ENCODE measurements around the gene ABCC6. TPM values are rescaled to one million over a fixed set of nuclear protein-coding genes. Genes with fewer than 3 reads are reported as not detected.

ABCC6 gene
- total and polyA plus RNA-seq, 2 of the 13 experiments (the other 11 are each of a cell fraction or from before 2014, with no cell fraction given), result 82.4 to 105 TPM

DNA sequence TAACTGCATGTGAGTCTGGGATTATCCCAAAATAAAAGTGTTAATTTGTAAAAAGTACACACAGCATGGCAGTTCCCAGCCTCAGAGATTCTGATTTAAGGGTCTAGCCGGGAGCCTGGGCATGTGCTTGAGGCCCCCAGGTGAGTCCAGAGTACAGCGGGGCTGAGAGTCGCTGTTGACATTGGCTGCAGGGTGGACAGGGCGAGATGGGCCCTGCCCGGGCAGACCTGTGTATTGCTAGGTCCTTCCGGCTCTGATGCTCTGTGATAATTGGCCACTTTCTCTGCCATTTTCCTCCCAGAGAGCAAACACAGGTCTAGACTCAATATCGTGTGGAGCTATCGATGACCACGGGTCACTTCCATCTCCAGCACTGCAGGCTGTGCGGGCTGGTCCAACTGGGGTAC lies 73.6 kb downstream of the ABCC6 start (continued):
- TF ChIP-seq, protein P1, sequence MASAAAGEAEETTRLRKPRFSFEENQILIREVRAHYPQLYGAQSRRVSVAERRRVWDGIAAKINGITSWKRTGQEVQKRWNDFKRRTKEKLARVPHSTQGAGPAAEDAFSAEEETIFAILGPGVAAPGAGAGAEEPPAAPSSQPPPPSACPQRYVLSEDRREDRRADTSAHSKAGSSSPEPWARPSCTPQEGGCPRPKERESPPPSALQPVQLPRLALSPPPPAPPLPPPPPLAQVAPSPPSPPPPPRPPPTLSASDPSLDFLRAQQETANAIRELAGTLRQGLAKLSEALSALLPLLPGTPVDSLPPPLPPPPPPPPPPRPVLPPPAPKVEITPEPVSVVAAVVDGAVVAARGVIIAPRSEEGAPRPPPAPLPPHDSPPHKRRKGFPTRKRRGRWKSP (CRISPR knock-in tag; IDR thresholded peaks at IDR 0.05), result no peak; the same call in 1 of the 2 replicates
- TF ChIP-seq PCBP1 (IDR thresholded peaks at IDR 0.05; ENCODE audit: borderline replicate concordance, low read depth, low read length) (no peak), ZNF546 (CRISPR knock-in tag; conservative IDR thresholded peaks at IDR 0.05) (no peak), ZNF33A (CRISPR knock-in tag; IDR thresholded peaks at IDR 0.05; ENCODE audit: borderline replicate concordance) (no peak), ZNF570 (CRISPR knock-in tag; IDR thresholded peaks at IDR 0.05; ENCODE audit: borderline replicate concordance) (no peak), RBFOX2 (IDR thresholded peaks at IDR 0.05; ENCODE audit: low read depth, low read length) (no peak), ZNF850 (CRISPR knock-in tag; conservative IDR thresholded peaks at IDR 0.05) (no peak), MTF2 (CRISPR knock-in tag; IDR thresholded peaks at IDR 0.05; ENCODE audit: borderline replicate concordance) (no peak), ZNF136 (CRISPR knock-in tag; IDR thresholded peaks at IDR 0.05; ENCODE audit: low read depth) (no peak), ZNF616 (CRISPR knock-in tag; IDR thresholded peaks at IDR 0.05; ENCODE audit: low read depth) (no peak; the same call in 1 of the 2 replicates), PAX8 (CRISPR knock-in tag; IDR thresholded peaks at IDR 0.05; ENCODE audit: borderline replicate concordance) (no peak), JUNB (CRISPR knock-in tag; IDR thresholded peaks at IDR 0.05; ENCODE audit: borderline replicate concordance) (no peak), HOXA9 (CRISPR knock-in tag; IDR thresholded peaks at IDR 0.05; ENCODE audit: borderline replicate concordance) (no peak), KLF6 (CRISPR knock-in tag; IDR thresholded peaks at IDR 0.05) (no peak; the same call in 1 of the 2 replicates)
- TF ChIP-seq, protein P2, sequence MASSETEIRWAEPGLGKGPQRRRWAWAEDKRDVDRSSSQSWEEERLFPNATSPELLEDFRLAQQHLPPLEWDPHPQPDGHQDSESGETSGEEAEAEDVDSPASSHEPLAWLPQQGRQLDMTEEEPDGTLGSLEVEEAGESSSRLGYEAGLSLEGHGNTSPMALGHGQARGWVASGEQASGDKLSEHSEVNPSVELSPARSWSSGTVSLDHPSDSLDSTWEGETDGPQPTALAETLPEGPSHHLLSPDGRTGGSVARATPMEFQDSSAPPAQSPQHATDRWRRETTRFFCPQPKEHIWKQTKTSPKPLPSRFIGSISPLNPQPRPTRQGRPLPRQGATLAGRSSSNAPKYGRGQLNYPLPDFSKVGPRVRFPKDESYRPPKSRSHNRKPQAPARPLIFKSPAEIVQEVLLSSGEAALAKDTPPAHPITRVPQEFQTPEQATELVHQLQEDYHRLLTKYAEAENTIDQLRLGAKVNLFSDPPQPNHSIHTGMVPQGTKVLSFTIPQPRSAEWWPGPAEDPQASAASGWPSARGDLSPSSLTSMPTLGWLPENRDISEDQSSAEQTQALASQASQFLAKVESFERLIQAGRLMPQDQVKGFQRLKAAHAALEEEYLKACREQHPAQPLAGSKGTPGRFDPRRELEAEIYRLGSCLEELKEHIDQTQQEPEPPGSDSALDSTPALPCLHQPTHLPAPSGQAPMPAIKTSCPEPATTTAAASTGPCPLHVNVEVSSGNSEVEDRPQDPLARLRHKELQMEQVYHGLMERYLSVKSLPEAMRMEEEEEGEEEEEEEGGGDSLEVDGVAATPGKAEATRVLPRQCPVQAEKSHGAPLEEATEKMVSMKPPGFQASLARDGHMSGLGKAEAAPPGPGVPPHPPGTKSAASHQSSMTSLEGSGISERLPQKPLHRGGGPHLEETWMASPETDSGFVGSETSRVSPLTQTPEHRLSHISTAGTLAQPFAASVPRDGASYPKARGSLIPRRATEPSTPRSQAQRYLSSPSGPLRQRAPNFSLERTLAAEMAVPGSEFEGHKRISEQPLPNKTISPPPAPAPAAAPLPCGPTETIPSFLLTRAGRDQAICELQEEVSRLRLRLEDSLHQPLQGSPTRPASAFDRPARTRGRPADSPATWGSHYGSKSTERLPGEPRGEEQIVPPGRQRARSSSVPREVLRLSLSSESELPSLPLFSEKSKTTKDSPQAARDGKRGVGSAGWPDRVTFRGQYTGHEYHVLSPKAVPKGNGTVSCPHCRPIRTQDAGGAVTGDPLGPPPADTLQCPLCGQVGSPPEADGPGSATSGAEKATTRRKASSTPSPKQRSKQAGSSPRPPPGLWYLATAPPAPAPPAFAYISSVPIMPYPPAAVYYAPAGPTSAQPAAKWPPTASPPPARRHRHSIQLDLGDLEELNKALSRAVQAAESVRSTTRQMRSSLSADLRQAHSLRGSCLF (CRISPR knock-in tag; IDR thresholded peaks at IDR 0.05; ENCODE audit: borderline replicate concordance), result no peak
- TF ChIP-seq, protein P3, sequence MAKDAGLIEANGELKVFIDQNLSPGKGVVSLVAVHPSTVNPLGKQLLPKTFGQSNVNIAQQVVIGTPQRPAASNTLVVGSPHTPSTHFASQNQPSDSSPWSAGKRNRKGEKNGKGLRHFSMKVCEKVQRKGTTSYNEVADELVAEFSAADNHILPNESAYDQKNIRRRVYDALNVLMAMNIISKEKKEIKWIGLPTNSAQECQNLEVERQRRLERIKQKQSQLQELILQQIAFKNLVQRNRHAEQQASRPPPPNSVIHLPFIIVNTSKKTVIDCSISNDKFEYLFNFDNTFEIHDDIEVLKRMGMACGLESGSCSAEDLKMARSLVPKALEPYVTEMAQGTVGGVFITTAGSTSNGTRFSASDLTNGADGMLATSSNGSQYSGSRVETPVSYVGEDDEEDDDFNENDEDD (CRISPR knock-in tag; IDR thresholded peaks at IDR 0.05; ENCODE audit: borderline replicate concordance), result peak; percentile 62; the same call in 1 of the 2 replicates
- TF ChIP-seq, protein P4, sequence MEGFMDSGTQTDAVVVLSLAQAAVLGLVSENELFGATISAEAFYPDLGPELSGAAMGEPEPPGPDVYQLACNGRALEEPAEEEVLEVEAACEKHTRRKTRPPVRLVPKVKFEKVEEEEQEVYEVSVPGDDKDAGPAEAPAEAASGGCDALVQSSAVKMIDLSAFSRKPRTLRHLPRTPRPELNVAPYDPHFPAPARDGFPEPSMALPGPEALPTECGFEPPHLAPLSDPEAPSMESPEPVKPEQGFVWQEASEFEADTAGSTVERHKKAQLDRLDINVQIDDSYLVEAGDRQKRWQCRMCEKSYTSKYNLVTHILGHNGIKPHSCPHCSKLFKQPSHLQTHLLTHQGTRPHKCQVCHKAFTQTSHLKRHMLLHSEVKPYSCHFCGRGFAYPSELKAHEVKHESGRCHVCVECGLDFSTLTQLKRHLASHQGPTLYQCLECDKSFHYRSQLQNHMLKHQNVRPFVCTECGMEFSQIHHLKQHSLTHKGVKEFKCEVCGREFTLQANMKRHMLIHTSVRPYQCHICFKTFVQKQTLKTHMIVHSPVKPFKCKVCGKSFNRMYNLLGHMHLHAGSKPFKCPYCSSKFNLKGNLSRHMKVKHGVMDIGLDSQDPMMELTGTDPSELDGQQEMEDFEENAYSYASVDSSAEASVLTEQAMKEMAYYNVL (CRISPR knock-in tag; IDR thresholded peaks at IDR 0.05; ENCODE audit: borderline replicate concordance), result no peak
- TF ChIP-seq, protein P5, sequence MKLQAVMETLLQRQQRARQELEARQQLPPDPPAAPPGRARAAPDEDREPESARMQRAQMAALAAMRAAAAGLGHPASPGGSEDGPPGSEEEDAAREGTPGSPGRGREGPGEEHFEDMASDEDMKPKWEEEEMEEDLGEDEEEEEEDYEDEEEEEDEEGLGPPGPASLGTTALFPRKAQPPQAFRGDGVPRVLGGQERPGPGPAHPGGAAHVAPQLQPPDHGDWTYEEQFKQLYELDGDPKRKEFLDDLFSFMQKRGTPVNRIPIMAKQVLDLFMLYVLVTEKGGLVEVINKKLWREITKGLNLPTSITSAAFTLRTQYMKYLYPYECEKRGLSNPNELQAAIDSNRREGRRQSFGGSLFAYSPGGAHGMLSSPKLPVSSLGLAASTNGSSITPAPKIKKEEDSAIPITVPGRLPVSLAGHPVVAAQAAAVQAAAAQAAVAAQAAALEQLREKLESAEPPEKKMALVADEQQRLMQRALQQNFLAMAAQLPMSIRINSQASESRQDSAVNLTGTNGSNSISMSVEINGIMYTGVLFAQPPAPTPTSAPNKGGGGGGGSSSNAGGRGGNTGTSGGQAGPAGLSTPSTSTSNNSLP (IDR thresholded peaks at IDR 0.05; ENCODE audit: low read depth, low read length), result no peak

Data from HepG2 (cell line).